HCT116 (cell line): ENCODE measurements around the gene DCAF6. TPM values are rescaled to one million over a fixed set of nuclear protein-coding genes. Genes with fewer than 3 reads are reported as not detected.

Source experiments
- ATAC-seq: fragments of 200-7000 bp; cut with Tn5 transposase; 2 replicates; pipeline ENCODE4 v1.9.1; 2020; ENCODE audit warnings: mild to moderate bottlenecking, moderate library complexity
- Bru-seq: library from RNA; stranded (reverse); fragments of 400-500 nt; gene quantifications from one replicate; lab custom pipeline; 2021; lab: Mats Ljungman, UMichigan
- BruChase-seq, 2 experiments: library from RNA; stranded (reverse); fragments of 400-500 nt; gene quantifications; one replicate each; lab custom pipeline; 2021; lab: Mats Ljungman, UMichigan
- BruUV-seq: library from RNA; stranded (reverse); fragments of 400-500 nt; replicated peaks from 2 replicates; lab custom pipeline; 2021; lab: Mats Ljungman, UMichigan
- CTCF ChIA-PET: fragments of 300-600 bp; sonication (Branson Sonifier 250); formaldehyde crosslinking; loops from one replicate; lab custom pipeline; 2021; ENCODE audit warnings: antibody characterized with exemption; lab: Charles Lee
- POLR2A ChIA-PET: fragments of 300-600, 350-600 bp; sonication (Branson Sonifier 250); formaldehyde crosslinking; loops from one replicate; lab custom pipeline; 2021; ENCODE audit warnings: antibody characterized with exemption; lab: Charles Lee
- RAD21 ChIA-PET, 2 experiments: fragments of 300-600 bp; sonication (Branson Sonifier 250); formaldehyde crosslinking; loops; one replicate each; lab custom pipeline; 2023; ENCODE audit warnings: low total read pairs in 2 of 2; ENCODE audit not compliant: uncharacterized antibody in 2 of 2, unreplicated experiment in 2 of 2, low non-redundant PET in 1 of 2; lab: Charles Lee
- DNase-seq: peaks from one replicate; pipeline ENCODE4 v3.0.0-alpha.2; 2010; ENCODE audit warnings: low read depth, low spot score
- H2AFZ ChIP-seq: fragments of 200-600 bp; shearing (Covaris generic), sonication (generic); 2 replicates; pipeline ENCODE4 v1.6.1; 2017; ENCODE audit warnings: low read depth, mixed run types, mixed read lengths, antibody characterized with exemption, low read length; ENCODE audit not compliant: poor library complexity, severe bottlenecking
- H3K27ac ChIP-seq: 2 replicates; pipeline ENCODE4 v1.5.1; 2012; ENCODE audit warnings: low read depth, low read length
- H3K27me3 ChIP-seq: fragments of 200-600 bp; sonication (generic); 2 replicates; pipeline ENCODE4 v1.6.1; 2016; ENCODE audit warnings: mixed run types, low read length, mixed read lengths; ENCODE audit not compliant: insufficient read depth
- H3K36me3 ChIP-seq, 2 experiments: fragments of 200-500 bp in 1 of 2; fragments of 200-600 bp in 1 of 2; sonication (Bioruptor generic) in 1 of 2; sonication (generic) in 1 of 2; 2 replicates each; pipeline versions ENCODE4 v1.5.1 to v1.6.1; 2014 to 2016; ENCODE audit warnings: low read length in 2 of 2, inconsistent platforms in 1 of 2, mixed read lengths in 1 of 2, mixed run types in 1 of 2; ENCODE audit not compliant: insufficient read depth in 2 of 2, control insufficient read depth in 1 of 2
- H3K4me1 ChIP-seq, 2 experiments: fragments of 200-600 bp in 1 of 2; sonication (generic) in 1 of 2; 2 replicates each; pipeline versions ENCODE4 v1.5.1 to v1.6.1; 2012 to 2017; ENCODE audit warnings: low read length in 2 of 2, inconsistent platforms in 1 of 2, mild to moderate bottlenecking in 1 of 2, mixed read lengths in 1 of 2, mixed run types in 1 of 2, moderate library complexity in 1 of 2; ENCODE audit not compliant: insufficient read depth in 2 of 2, control insufficient read depth in 1 of 2
- H3K4me2 ChIP-seq: fragments of 200-600 bp; sonication (generic); 2 replicates; pipeline ENCODE4 v1.6.1; 2017; ENCODE audit warnings: mixed run types, low read length, mixed read lengths
- H3K4me3 ChIP-seq, 2 experiments: fragments of 200-600 bp in 1 of 2; sonication (generic) in 1 of 2; replicated peaks in 1 of 2; 2 replicates each; pipeline ENCODE4 v1.5.1; 2011 to 2016; ENCODE audit warnings: low read length in 2 of 2, control low read depth in 1 of 2, low read depth in 1 of 2, mild to moderate bottlenecking in 1 of 2, mixed read lengths in 1 of 2, mixed run types in 1 of 2
- H3K79me2 ChIP-seq: fragments of 200-600 bp; sonication (generic); 2 replicates; pipeline ENCODE4 v1.6.1; 2017; ENCODE audit warnings: mild to moderate bottlenecking, mixed run types, low read length, moderate library complexity, mixed read lengths; ENCODE audit not compliant: insufficient read depth
- H3K9ac ChIP-seq: fragments of 200-600 bp; sonication (generic); 2 replicates; pipeline ENCODE4 v1.6.1; 2016; ENCODE audit warnings: low read length, mixed read lengths
- H3K9me2 ChIP-seq: fragments of 200-600 bp; sonication (generic), shearing (Covaris generic); 2 replicates; pipeline ENCODE4 v1.6.1; 2017; ENCODE audit warnings: mixed run types, mild to moderate bottlenecking, moderate library complexity; ENCODE audit not compliant: insufficient read depth
- H3K9me3 ChIP-seq, 2 experiments: fragments of 200-500 bp in 1 of 2; fragments of 200-600 bp in 1 of 2; sonication (Bioruptor generic) in 1 of 2; sonication (generic) in 1 of 2; 2 replicates each; pipeline ENCODE4 v1.6.1; 2014 to 2017; ENCODE audit warnings: low read length in 2 of 2, mixed read lengths in 2 of 2, inconsistent platforms in 1 of 2, low read depth in 1 of 2, mild to moderate bottlenecking in 1 of 2, mixed run types in 1 of 2, moderate library complexity in 1 of 2; ENCODE audit not compliant: control insufficient read depth in 1 of 2, insufficient read depth in 1 of 2
- H4K20me1 ChIP-seq: fragments of 200-600 bp; sonication (generic), shearing (Covaris generic); 2 replicates; pipeline ENCODE4 v1.6.1; 2017; ENCODE audit warnings: mixed run types, mild to moderate bottlenecking, moderate library complexity; ENCODE audit not compliant: insufficient read depth
- EGR1 ChIP-seq: IDR thresholded peaks from 2 replicates; pipeline ENCODE4 v1.6.1; 2012; ENCODE audit warnings: low read depth
- ELF1 ChIP-seq: IDR thresholded peaks from 2 replicates; pipeline ENCODE4 v1.6.1; 2012; ENCODE audit warnings: low read depth, borderline replicate concordance
- EZH2 ChIP-seq: fragments of 200-600 bp; sonication (generic); IDR thresholded peaks from 2 replicates; pipeline ENCODE4 v1.6.1; 2017; ENCODE audit warnings: antibody characterized with exemption, mixed run types
- EZH2phosphoT487 ChIP-seq: fragments of 200-600 bp; IDR thresholded peaks from 2 replicates; pipeline ENCODE4 v1.6.1; 2018; ENCODE audit warnings: antibody characterized with exemption, borderline replicate concordance
- MAX ChIP-seq: IDR thresholded peaks from 2 replicates; pipeline ENCODE4 v1.6.1; 2012
- POLR2AphosphoS5 ChIP-seq: IDR thresholded peaks from 2 replicates; pipeline ENCODE4 v1.6.1; 2011; ENCODE audit warnings: mild to moderate bottlenecking, low read depth, low read length, moderate library complexity
- SP1 ChIP-seq: IDR thresholded peaks from 2 replicates; pipeline ENCODE4 v1.6.1; 2012; ENCODE audit warnings: low read depth
- SRF ChIP-seq: IDR thresholded peaks from 2 replicates; pipeline ENCODE4 v1.6.1; 2012; ENCODE audit warnings: low read depth
- ZFX ChIP-seq: fragments of 450-650 bp; IDR thresholded peaks from 2 replicates; pipeline ENCODE4 v1.6.1; 2017
- intact Hi-C: fragments of 100-400 bp; cut with micrococcal nuclease; formaldehyde crosslinking; loops from 2 replicates; pipeline ENCODE4 v1.10.0; 2022
- long read RNA-seq: library from polyadenylated mRNA; unstranded; transcript quantifications from one replicate; pipeline ENCODE4 v2.0.0, GENCODE V29; 2021; ENCODE audit not compliant: unreplicated experiment
- polyA plus RNA-seq: library from polyadenylated mRNA; unstranded; fragments of >200 nt; gene quantifications from 2 replicates; pipeline ENCODE4 v1.2.1, GENCODE V29; 2012; ENCODE audit warnings: missing spikeins
- total RNA-seq: library from RNA; stranded (reverse); gene quantifications from one replicate; pipeline ENCODE4 v1.2.1, GENCODE V29; 2021; ENCODE audit not compliant: unreplicated experiment
- TF ChIP-seq, protein P1 (sequence below): IDR thresholded peaks from 2 replicates; pipeline ENCODE4 v1.6.1; 2011; ENCODE audit warnings: mild to moderate bottlenecking, low read length, moderate library complexity; ENCODE audit not compliant: insufficient replicate concordance; ENCODE audit errors: extremely low read depth
- TF ChIP-seq, protein P2 (sequence below): IDR thresholded peaks from 2 replicates; pipeline ENCODE4 v1.6.1; 2012; ENCODE audit warnings: low read depth

Gene DCAF6, protein sequence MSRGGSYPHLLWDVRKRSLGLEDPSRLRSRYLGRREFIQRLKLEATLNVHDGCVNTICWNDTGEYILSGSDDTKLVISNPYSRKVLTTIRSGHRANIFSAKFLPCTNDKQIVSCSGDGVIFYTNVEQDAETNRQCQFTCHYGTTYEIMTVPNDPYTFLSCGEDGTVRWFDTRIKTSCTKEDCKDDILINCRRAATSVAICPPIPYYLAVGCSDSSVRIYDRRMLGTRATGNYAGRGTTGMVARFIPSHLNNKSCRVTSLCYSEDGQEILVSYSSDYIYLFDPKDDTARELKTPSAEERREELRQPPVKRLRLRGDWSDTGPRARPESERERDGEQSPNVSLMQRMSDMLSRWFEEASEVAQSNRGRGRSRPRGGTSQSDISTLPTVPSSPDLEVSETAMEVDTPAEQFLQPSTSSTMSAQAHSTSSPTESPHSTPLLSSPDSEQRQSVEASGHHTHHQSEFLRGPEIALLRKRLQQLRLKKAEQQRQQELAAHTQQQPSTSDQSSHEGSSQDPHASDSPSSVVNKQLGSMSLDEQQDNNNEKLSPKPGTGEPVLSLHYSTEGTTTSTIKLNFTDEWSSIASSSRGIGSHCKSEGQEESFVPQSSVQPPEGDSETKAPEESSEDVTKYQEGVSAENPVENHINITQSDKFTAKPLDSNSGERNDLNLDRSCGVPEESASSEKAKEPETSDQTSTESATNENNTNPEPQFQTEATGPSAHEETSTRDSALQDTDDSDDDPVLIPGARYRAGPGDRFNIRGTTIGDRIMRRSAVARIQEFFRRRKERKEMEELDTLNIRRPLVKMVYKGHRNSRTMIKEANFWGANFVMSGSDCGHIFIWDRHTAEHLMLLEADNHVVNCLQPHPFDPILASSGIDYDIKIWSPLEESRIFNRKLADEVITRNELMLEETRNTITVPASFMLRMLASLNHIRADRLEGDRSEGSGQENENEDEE
- 34.2 TPM for total RNA-seq
- 21.2 and 22.7 TPM in 2 replicates for polyA plus RNA-seq
- Bru-seq, nascent RNA, result percentile 86 among the genes with signal in this experiment
- BruChase-seq, experiment 1, labeled RNA remaining after a 6-hour chase, result percentile 70 among the genes with signal in this experiment
- BruChase-seq, experiment 2, labeled RNA remaining after a 2-hour chase, result percentile 77 among the genes with signal in this experiment
- long read RNA-seq, transcript DCAF6-203 (20 exons, 3,302 nt), result minor isoform, 7 of 76 reads
- long read RNA-seq, transcript DCAF6-201 (19 exons, 3,186 nt), result major isoform, 31 of 76 reads
- long read RNA-seq, partial matches to known transcripts, result 20 of 76 reads
- long read RNA-seq, other reads (novel, unspliced or antisense), result 18 of 76 reads

DNA sequence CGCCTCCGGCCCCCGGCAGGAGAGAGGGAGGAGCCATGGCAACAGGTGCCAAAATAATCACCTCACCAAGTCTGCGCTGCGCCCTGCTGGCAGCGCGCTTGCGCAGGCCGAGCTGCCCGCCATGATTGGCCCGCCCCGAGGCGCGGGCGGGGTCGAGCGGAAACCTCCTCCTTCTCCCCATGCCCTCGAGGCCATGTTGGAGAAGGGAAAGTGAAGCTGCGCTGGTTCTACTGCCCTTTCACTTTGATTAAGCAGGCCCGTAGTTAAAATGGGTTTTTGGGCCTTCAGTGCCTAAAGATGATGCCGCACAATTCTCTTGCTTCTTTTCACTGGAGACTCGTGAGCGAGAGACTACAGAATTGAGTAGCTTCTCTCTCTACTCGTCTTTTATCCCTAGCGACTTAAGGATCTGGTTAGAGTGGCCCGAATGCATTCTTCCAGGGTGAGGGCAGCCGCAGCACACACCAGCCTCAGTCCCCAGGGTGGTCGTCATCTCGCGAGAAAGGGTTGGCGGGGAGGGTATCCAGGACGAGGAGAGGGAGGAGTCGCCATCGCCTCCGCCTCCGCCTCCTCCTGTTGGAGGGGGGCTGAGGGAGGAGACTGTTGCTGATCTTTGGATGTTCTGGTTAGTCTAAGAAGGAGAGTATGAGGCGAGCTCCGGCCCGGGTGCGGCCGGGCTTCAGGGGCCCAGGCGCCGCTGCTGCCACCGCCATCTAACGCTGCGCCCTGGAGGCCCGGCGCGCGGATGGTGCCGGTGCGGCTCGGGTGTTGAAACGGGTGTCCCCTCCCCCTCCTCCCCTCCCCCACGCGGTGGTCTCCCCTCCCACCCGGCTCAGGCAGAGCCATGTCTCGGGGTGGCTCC is at the start of gene DCAF6:
TSS of gene DCAF6 (plus strand) at position 616 of the 862 bp plus-strand sequence. CDS start at position 845, 229 bp downstream.
- Histone ChIP-seq H3K9ac (peak within 1 kb of the TSS; percentile 86), H4K20me1 (no peaks in the 10 kb centered on the region), H3K4me1 (peaks cover 10 to 24% of the 10 kb centered on the region in 2 experiments; a peak in 3 of 4 replicates), H3K36me3 (no peaks in the 10 kb centered on the region), H3K9me3 (no peaks in the 10 kb centered on the region), H3K4me3 (peak within 1 kb of the TSS; percentile 79 to 87), H2AFZ (peak within 1 kb of the TSS; percentile 84), H3K27ac (peak within 1 kb of the TSS; percentile 76), H3K4me2 (peak within 1 kb of the TSS; percentile 94), H3K27me3 (no peaks in the 10 kb centered on the region), H3K9me2 (no peaks in the 10 kb centered on the region), H3K79me2 (peaks cover 65% of the 10 kb centered on the region)
- intact Hi-C loops, result loop anchor here (2.0 kb wide), 1 partner anchor 221 kb away; no protein-coding TSS in a partner anchor
- ATAC-seq (peak; percentile 85), DNase-seq (peak; percentile 98)
- CTCF ChIA-PET, result interaction anchor here (1.0 to 2.6 kb wide), 2 partner anchors 146 to 152 kb away, joined by 3 to 9 read pairs; no protein-coding TSS in a partner anchor
- RAD21 ChIA-PET, result no interaction called here
- POLR2A ChIA-PET, result interaction anchor here (0.6 to 1.7 kb wide), 8 partner anchors 10 to 220 kb away, joined by 3 to 6 read pairs (median 4); no protein-coding TSS in a partner anchor
- BruUV-seq, result no TSS peak
- TF ChIP-seq EZH2phosphoT487, result no peak
- TF ChIP-seq MAX, result no peak; the same call in 1 of the 2 replicates
- TF ChIP-seq SRF, result no peak
- peak; percentile 69 for TF ChIP-seq ZFX
- TF ChIP-seq EZH2, result no peak
- peak; percentile 67 for TF ChIP-seq SP1
- peak; percentile 73 for TF ChIP-seq EGR1
- TF ChIP-seq, protein P1, sequence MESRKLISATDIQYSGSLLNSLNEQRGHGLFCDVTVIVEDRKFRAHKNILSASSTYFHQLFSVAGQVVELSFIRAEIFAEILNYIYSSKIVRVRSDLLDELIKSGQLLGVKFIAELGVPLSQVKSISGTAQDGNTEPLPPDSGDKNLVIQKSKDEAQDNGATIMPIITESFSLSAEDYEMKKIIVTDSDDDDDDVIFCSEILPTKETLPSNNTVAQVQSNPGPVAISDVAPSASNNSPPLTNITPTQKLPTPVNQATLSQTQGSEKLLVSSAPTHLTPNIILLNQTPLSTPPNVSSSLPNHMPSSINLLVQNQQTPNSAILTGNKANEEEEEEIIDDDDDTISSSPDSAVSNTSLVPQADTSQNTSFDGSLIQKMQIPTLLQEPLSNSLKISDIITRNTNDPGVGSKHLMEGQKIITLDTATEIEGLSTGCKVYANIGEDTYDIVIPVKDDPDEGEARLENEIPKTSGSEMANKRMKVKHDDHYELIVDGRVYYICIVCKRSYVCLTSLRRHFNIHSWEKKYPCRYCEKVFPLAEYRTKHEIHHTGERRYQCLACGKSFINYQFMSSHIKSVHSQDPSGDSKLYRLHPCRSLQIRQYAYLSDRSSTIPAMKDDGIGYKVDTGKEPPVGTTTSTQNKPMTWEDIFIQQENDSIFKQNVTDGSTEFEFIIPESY, result peak; percentile 96
- TF ChIP-seq, protein P2, sequence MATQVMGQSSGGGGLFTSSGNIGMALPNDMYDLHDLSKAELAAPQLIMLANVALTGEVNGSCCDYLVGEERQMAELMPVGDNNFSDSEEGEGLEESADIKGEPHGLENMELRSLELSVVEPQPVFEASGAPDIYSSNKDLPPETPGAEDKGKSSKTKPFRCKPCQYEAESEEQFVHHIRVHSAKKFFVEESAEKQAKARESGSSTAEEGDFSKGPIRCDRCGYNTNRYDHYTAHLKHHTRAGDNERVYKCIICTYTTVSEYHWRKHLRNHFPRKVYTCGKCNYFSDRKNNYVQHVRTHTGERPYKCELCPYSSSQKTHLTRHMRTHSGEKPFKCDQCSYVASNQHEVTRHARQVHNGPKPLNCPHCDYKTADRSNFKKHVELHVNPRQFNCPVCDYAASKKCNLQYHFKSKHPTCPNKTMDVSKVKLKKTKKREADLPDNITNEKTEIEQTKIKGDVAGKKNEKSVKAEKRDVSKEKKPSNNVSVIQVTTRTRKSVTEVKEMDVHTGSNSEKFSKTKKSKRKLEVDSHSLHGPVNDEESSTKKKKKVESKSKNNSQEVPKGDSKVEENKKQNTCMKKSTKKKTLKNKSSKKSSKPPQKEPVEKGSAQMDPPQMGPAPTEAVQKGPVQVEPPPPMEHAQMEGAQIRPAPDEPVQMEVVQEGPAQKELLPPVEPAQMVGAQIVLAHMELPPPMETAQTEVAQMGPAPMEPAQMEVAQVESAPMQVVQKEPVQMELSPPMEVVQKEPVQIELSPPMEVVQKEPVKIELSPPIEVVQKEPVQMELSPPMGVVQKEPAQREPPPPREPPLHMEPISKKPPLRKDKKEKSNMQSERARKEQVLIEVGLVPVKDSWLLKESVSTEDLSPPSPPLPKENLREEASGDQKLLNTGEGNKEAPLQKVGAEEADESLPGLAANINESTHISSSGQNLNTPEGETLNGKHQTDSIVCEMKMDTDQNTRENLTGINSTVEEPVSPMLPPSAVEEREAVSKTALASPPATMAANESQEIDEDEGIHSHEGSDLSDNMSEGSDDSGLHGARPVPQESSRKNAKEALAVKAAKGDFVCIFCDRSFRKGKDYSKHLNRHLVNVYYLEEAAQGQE, result no peak
- TF ChIP-seq POLR2AphosphoS5, result peak; percentile 85
- TF ChIP-seq ELF1, result no peak
